ENCODE measurements around the gene SORCS2.

- no peak for TF ChIP-seq CTCF (IDR thresholded peaks at IDR 0.05; ENCODE audit: low read length)
- no peak for TF ChIP-seq EZH2 (IDR thresholded peaks at IDR 0.05; ENCODE audit: borderline replicate concordance, low read length)
Observed at GRCh38 chr4:7774301-7775294, 582.3 kb downstream of the SORCS2 start.

Data from OCI-LY1 (cell line).